Measurements from ENCODE around the gene EZH1.
"Not testable (repeated sequence)": the region's sequence is repeated elsewhere in the genome, so short reads cannot be mapped to it uniquely, and the experiment has no call there.

The EZH1 gene

GRCh38 chr17:42748908-42749798 is 4.3 kb upstream of the EZH1 start:
- TF ChIP-seq PKNOX1 (IDR thresholded peaks at IDR 0.05) = no peak
- no peak for TF ChIP-seq BHLHE40 (IDR thresholded peaks at IDR 0.05; ENCODE audit: borderline replicate concordance)
- no peak for TF ChIP-seq CTBP1 (IDR thresholded peaks at IDR 0.05; ENCODE audit: borderline replicate concordance)
- no peak for TF ChIP-seq LEF1 (IDR thresholded peaks at IDR 0.05; ENCODE audit: borderline replicate concordance)
- TF ChIP-seq HDGF (IDR thresholded peaks at IDR 0.05; ENCODE audit: borderline replicate concordance) = no peak
- TF ChIP-seq ZNF384 (IDR thresholded peaks at IDR 0.05) = no peak
- TF ChIP-seq ARNT (IDR thresholded peaks at IDR 0.05) = no peak
- no peak for TF ChIP-seq SP1 (IDR thresholded peaks at IDR 0.05)
- TF ChIP-seq L3MBTL2 (conservative IDR thresholded peaks at IDR 0.05) = no peak
- TF ChIP-seq NFRKB (IDR thresholded peaks at IDR 0.05) = no peak
- TF ChIP-seq FOXA1 (IDR thresholded peaks at IDR 0.05) = no peak
- no peak for TF ChIP-seq FOXK2 (IDR thresholded peaks at IDR 0.05)
- no peak for TF ChIP-seq TARDBP (IDR thresholded peaks at IDR 0.05)
- TF ChIP-seq SUZ12 (IDR thresholded peaks at IDR 0.05) = no peak
- no peak for TF ChIP-seq FOXM1 (IDR thresholded peaks at IDR 0.05; ENCODE audit: borderline replicate concordance)
- no peak for TF ChIP-seq ELF4 (IDR thresholded peaks at IDR 0.05)
- no peak for DNase-seq (ENCODE audit: extremely low spot score)
- ChIA-PET POLR2A (interaction anchor here (0.8 to 1.6 kb wide), 9 partner anchors 12 to 90 kb away, joined by 3 to 6 read pairs (median 4); partner anchors contain the start of genes BECN1, RAMP2, TUBG2 and VPS25), CTCF (interaction anchor here (0.6 to 4.7 kb wide), 4 partner anchors 9 to 171 kb away, joined by 3 to 26 read pairs (median 6); no protein-coding TSS in a partner anchor)

- ChIA-PET CTCF (interaction anchor here (4.7 kb wide), 1 partner anchor 15 kb away, joined by 26 read pairs; no protein-coding TSS in a partner anchor), POLR2A (interaction anchor here (1.3 to 1.6 kb wide), 6 partner anchors 12 to 89 kb away, joined by 3 to 5 read pairs (median 4); partner anchors contain the start of genes BECN1, RAMP2, TUBG2 and VPS25)
- TF ChIP-seq SUZ12 (IDR thresholded peaks at IDR 0.05) (no peak), ZNF384 (IDR thresholded peaks at IDR 0.05) (no peak), BHLHE40 (IDR thresholded peaks at IDR 0.05; ENCODE audit: borderline replicate concordance) (no peak), SP1 (IDR thresholded peaks at IDR 0.05) (no peak), L3MBTL2 (conservative IDR thresholded peaks at IDR 0.05) (no peak), FOXA1 (IDR thresholded peaks at IDR 0.05) (no peak), NFRKB (IDR thresholded peaks at IDR 0.05) (no peak)
- DNase-seq (ENCODE audit: extremely low spot score) = no peak
These were observed 3.5 kb upstream of the EZH1 start for GRCh38 chr17:42748202-42748907.

GRCh38 chr17:42744283-42744805 is 496 bp downstream of the EZH1 start:
- CTCF ChIA-PET = interaction anchor here (1.0 kb wide), 1 partner anchor 16 kb away, joined by 4 read pairs; no protein-coding TSS in a partner anchor
- POLR2A ChIA-PET = interaction anchor here (1.0 to 2.0 kb wide), 9 partner anchors 9 to 208 kb away, joined by 3 to 9 read pairs (median 3); partner anchors contain the start of genes NAGLU, PSME3 and VPS25
- TF ChIP-seq FOXA1 (IDR thresholded peaks at IDR 0.05) (no peak), LEF1 (IDR thresholded peaks at IDR 0.05; ENCODE audit: borderline replicate concordance) (no peak), CTBP1 (IDR thresholded peaks at IDR 0.05; ENCODE audit: borderline replicate concordance) (no peak), L3MBTL2 (conservative IDR thresholded peaks at IDR 0.05) (peak; percentile 72), TARDBP (IDR thresholded peaks at IDR 0.05) (no peak)
- peak; percentile 59 for DNase-seq (ENCODE audit: extremely low spot score)

DNA sequence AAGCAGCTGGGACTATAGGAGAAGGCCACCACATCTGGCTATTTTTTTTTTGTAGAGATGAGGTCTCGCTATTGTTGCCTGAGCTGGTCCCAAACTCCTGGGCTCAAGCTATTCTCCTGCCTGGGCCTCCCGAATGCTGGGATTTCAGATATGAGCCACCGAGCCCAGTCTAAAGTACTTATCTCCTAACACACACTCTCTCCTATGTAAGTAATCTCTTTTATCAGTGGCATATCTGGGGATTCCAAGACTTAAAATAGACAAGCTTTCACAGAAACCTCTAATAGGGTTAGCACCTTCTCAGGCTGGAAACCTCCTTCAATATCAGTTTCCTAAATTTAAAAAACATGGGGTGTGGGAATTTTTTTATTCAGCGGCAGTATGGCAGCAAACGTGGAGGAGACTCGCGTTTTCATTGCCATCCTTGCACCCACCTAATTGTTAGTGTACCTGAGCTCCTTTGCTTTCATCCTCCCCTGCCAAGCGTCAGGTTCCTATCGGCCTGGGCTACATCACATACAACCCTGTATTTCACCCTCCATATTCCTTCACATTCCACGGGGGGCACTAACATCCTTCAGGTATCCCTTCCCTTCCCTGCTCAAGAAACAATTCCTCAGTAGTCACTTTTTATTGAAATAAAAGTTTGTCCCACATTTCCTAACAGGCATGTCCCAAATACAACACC is 1.1 kb downstream of the EZH1 start:
- POLR2A ChIA-PET = interaction anchor here (0.7 to 2.0 kb wide), 11 partner anchors 9 to 207 kb away, joined by 3 to 9 read pairs (median 3); partner anchors contain the start of genes NAGLU, PSME3 and VPS25
- CTCF ChIA-PET = interaction anchor here (0.7 to 1.0 kb wide), 3 partner anchors 12 to 20 kb away, joined by 3 to 4 read pairs (median 4); no protein-coding TSS in a partner anchor
- DNase-seq (ENCODE audit: extremely low spot score) = peak; percentile 40
- TF ChIP-seq FOXA1 (IDR thresholded peaks at IDR 0.05) = no peak
- TF ChIP-seq CTBP1 (IDR thresholded peaks at IDR 0.05; ENCODE audit: borderline replicate concordance) = no peak
- TF ChIP-seq SP1 (IDR thresholded peaks at IDR 0.05) = no peak
- TF ChIP-seq BHLHE40 (IDR thresholded peaks at IDR 0.05; ENCODE audit: borderline replicate concordance) = no peak

DNA sequence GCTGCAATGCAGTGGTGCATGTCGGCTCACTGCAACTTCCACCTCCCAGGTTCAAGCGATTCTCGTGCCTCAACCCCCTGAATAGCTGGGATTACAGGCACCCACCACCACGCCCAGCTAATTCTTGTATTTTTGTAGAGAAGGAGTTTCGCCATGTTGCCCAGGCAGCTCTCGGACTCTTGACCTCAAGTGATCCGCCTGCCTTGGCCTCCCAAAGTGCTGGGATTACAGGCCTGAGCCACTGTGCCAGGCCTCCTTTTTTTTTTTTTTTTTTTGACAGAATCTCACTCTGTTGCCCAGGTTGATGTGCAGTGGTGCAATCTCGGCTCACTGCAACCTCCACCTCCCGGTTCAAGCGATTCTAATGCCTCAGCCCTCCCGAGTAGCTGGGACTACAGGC is 1.9 kb downstream of the EZH1 start:
- DNase-seq (ENCODE audit: extremely low spot score) = not testable (repeated sequence)
- ChIA-PET CTCF (interaction anchor here (0.6 to 1.0 kb wide), 3 partner anchors 13 to 164 kb away, joined by 3 read pairs; no protein-coding TSS in a partner anchor), POLR2A (interaction anchor here (1.1 to 2.0 kb wide), 5 partner anchors 17 to 206 kb away, joined by 3 to 9 read pairs (median 6); partner anchors contain the start of genes NAGLU and VPS25)

- DNase-seq (ENCODE audit: extremely low spot score) = no peak
- no peak for TF ChIP-seq ELF4 (IDR thresholded peaks at IDR 0.05)
- TF ChIP-seq FOXA1 (IDR thresholded peaks at IDR 0.05) = no peak
- no peak for TF ChIP-seq BHLHE40 (IDR thresholded peaks at IDR 0.05; ENCODE audit: borderline replicate concordance)
- no peak for TF ChIP-seq NFRKB (IDR thresholded peaks at IDR 0.05)
- no peak for TF ChIP-seq PKNOX1 (IDR thresholded peaks at IDR 0.05)
- TF ChIP-seq TARDBP (IDR thresholded peaks at IDR 0.05) = no peak
- no peak for TF ChIP-seq FOXM1 (IDR thresholded peaks at IDR 0.05; ENCODE audit: borderline replicate concordance)
- TF ChIP-seq FOXK2 (IDR thresholded peaks at IDR 0.05) = no peak
- no peak for TF ChIP-seq CTBP1 (IDR thresholded peaks at IDR 0.05; ENCODE audit: borderline replicate concordance)
- TF ChIP-seq HDGF (IDR thresholded peaks at IDR 0.05; ENCODE audit: borderline replicate concordance) = no peak
- TF ChIP-seq ZNF384 (IDR thresholded peaks at IDR 0.05) = no peak
- TF ChIP-seq SP1 (IDR thresholded peaks at IDR 0.05) = no peak
- no peak for TF ChIP-seq SUZ12 (IDR thresholded peaks at IDR 0.05)
- no peak for TF ChIP-seq ARNT (IDR thresholded peaks at IDR 0.05)
- CTCF ChIA-PET = no interaction called here
- POLR2A ChIA-PET = interaction anchor here (1.6 kb wide), 1 partner anchor 57 kb away, joined by 3 read pairs; the partner anchor contains the start of gene COA3
These were observed 4.1 kb downstream of the EZH1 start for GRCh38 chr17:42740699-42741098.

Data from HEK293T (cell line).